NB4 (cell line): ENCODE results near the gene OGN.

ENCODE experiments used
- POLR2A ChIP-seq: IDR thresholded peaks from 2 replicates; pipeline ENCODE4 v1.6.1; 2011; ENCODE audit warnings: mild to moderate bottlenecking; ENCODE audit not compliant: insufficient read length; ENCODE audit errors: extremely low read depth
- TF ChIP-seq, protein P1 (sequence below): IDR thresholded peaks from one replicate; pipeline ENCODE4 v1.5.1; 2012; ENCODE audit warnings: low read depth, low read length

GRCh38 chr9:92373167-92373566 lies 31.2 kb downstream of the OGN start:
- TF ChIP-seq, protein P1, sequence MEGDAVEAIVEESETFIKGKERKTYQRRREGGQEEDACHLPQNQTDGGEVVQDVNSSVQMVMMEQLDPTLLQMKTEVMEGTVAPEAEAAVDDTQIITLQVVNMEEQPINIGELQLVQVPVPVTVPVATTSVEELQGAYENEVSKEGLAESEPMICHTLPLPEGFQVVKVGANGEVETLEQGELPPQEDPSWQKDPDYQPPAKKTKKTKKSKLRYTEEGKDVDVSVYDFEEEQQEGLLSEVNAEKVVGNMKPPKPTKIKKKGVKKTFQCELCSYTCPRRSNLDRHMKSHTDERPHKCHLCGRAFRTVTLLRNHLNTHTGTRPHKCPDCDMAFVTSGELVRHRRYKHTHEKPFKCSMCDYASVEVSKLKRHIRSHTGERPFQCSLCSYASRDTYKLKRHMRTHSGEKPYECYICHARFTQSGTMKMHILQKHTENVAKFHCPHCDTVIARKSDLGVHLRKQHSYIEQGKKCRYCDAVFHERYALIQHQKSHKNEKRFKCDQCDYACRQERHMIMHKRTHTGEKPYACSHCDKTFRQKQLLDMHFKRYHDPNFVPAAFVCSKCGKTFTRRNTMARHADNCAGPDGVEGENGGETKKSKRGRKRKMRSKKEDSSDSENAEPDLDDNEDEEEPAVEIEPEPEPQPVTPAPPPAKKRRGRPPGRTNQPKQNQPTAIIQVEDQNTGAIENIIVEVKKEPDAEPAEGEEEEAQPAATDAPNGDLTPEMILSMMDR = no peak
- no peak for TF ChIP-seq POLR2A
